ENCODE results near the gene THOP1. TPM values are rescaled to one million over a fixed set of nuclear protein-coding genes. Genes with fewer than 3 reads are reported as not detected.

The THOP1 gene
- total RNA-seq, 1 donor from 2014 or later = 105 TPM

DNA sequence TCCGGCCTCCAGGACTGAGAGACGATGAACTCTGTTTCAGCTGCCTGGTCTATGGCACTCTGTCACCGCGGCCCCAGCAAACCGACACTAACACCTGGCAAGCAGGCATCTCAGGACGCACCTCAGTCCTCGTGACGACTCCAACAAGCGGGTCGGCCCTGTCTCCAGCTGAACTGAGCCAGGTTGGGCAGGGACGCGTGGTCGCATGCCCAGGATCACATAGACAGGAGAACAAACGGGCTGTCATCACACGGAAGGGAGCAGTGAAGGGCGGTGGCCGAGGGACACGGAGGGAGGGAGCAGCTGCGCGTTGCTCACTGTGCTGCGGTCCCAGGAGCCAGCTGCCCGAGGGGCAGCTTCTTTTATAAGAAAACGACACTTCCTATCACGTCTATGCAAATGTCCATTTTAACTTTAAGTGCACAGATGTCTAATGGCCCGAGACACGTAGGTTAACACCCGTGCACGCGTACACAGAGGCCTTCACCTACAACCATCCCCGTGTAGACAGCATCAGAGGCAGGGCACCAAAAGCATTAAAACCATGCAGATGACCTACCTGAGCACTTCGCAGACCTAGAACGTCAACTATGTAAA is 11.1 kb upstream of the THOP1 start:
- Histone ChIP-seq H3K4me2 (no peak overlapping the region), H3F3A (ENCODE audit: low read depth) (no peaks in the 10 kb centered on the region), H3K79me2 (ENCODE audit: low read depth) (peaks cover 85% of the 10 kb centered on the region), H2AFZ (replicated peaks) (no peak overlapping the region), H3K36me3 (no peaks in the 10 kb centered on the region), H3K4me1 (no peaks in the 10 kb centered on the region), H3K9me3 (ENCODE audit: low read depth) (no peaks in the 10 kb centered on the region), H3K27ac (no peak overlapping the region), H3K27me3 (no peaks in the 10 kb centered on the region), H3K9ac (no peak overlapping the region), H3K4me3 (no peak overlapping the region), H4K20me1 (ENCODE audit: low read depth) (peaks cover 79% of the 10 kb centered on the region)
- H3K27me3 Mint-ChIP-seq (ENCODE audit: insufficient read depth, low read depth) = peaks cover 2% of the 10 kb centered on the region
- peaks cover 12% of the 10 kb centered on the region for H3K36me3 Mint-ChIP-seq
- no peak overlapping the region for H3K4me3 Mint-ChIP-seq
- TF ChIP-seq, protein P1, sequence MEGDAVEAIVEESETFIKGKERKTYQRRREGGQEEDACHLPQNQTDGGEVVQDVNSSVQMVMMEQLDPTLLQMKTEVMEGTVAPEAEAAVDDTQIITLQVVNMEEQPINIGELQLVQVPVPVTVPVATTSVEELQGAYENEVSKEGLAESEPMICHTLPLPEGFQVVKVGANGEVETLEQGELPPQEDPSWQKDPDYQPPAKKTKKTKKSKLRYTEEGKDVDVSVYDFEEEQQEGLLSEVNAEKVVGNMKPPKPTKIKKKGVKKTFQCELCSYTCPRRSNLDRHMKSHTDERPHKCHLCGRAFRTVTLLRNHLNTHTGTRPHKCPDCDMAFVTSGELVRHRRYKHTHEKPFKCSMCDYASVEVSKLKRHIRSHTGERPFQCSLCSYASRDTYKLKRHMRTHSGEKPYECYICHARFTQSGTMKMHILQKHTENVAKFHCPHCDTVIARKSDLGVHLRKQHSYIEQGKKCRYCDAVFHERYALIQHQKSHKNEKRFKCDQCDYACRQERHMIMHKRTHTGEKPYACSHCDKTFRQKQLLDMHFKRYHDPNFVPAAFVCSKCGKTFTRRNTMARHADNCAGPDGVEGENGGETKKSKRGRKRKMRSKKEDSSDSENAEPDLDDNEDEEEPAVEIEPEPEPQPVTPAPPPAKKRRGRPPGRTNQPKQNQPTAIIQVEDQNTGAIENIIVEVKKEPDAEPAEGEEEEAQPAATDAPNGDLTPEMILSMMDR (IDR thresholded peaks at IDR 0.05) = no peak
- TF ChIP-seq EZH2phosphoT487 (IDR thresholded peaks at IDR 0.05) (no peak), EZH2 (IDR thresholded peaks at IDR 0.05) (no peak)
- H3K9me3 Mint-ChIP-seq = no peaks in the 10 kb centered on the region
- H3K4me1 Mint-ChIP-seq = peaks cover 7% of the 10 kb centered on the region
- H3K27ac Mint-ChIP-seq = no peak overlapping the region
- no peak for DNase-seq (ENCODE audit: low spot score)

DNA sequence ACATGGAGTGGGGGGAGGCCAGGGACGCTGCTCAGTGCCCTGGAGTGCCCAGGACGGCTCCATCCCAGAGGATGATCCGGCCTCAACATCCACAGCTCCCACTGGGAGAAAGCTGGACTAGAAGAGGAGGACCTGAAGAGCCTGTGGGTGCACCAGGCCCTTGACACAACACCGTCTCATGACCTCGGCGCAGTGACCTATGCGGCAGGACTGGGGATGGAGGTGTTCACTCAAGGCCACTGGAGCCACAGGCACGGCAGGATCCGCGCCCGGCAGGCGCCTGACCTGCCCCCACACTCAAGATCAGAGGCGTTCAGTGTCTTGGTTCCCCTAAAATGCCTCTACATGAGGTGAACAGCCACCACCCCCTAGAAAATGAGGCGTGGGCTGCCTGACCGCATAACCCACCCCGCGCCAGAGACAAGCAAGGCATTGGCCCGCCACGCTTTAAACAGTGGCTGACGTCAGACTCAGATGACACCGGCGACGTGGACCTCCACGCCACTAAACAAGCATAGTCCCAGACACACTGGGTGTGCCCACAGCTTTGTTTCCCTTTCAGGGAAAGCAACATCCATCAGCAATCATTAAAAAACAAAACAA is 10.2 kb upstream of the THOP1 start:
- no peak overlapping the region for H3K4me3 ChIP-seq
- H4K20me1 ChIP-seq (ENCODE audit: low read depth) = peaks cover 83% of the 10 kb centered on the region
- H3K36me3 ChIP-seq = no peaks in the 10 kb centered on the region
- peaks cover 88% of the 10 kb centered on the region for H3K79me2 ChIP-seq (ENCODE audit: low read depth)
- DNase-seq (ENCODE audit: low spot score) = no peak
- no peak overlapping the region for H3K27ac ChIP-seq
- TF ChIP-seq, protein P1 (IDR thresholded peaks at IDR 0.05) = no peak
- no peak for TF ChIP-seq EZH2 (IDR thresholded peaks at IDR 0.05)
- no peak for TF ChIP-seq EZH2phosphoT487 (IDR thresholded peaks at IDR 0.05)
- H2AFZ ChIP-seq (replicated peaks) = no peak overlapping the region
- H3K9me3 ChIP-seq (ENCODE audit: low read depth) = no peaks in the 10 kb centered on the region
- no peaks in the 10 kb centered on the region for H3K4me1 ChIP-seq
- H3K4me2 ChIP-seq = no peak overlapping the region
- H3K9ac ChIP-seq = no peak overlapping the region
- Mint-ChIP-seq H3K4me1 (peaks cover 7% of the 10 kb centered on the region), H3K27ac (no peak overlapping the region), H3K27me3 (ENCODE audit: insufficient read depth, low read depth) (peaks cover 2% of the 10 kb centered on the region), H3K9me3 (no peaks in the 10 kb centered on the region), H3K36me3 (peaks cover 12% of the 10 kb centered on the region), H3K4me3 (no peak overlapping the region)
- H3K27me3 ChIP-seq = no peaks in the 10 kb centered on the region
- no peaks in the 10 kb centered on the region for H3F3A ChIP-seq (ENCODE audit: low read depth)

DNA sequence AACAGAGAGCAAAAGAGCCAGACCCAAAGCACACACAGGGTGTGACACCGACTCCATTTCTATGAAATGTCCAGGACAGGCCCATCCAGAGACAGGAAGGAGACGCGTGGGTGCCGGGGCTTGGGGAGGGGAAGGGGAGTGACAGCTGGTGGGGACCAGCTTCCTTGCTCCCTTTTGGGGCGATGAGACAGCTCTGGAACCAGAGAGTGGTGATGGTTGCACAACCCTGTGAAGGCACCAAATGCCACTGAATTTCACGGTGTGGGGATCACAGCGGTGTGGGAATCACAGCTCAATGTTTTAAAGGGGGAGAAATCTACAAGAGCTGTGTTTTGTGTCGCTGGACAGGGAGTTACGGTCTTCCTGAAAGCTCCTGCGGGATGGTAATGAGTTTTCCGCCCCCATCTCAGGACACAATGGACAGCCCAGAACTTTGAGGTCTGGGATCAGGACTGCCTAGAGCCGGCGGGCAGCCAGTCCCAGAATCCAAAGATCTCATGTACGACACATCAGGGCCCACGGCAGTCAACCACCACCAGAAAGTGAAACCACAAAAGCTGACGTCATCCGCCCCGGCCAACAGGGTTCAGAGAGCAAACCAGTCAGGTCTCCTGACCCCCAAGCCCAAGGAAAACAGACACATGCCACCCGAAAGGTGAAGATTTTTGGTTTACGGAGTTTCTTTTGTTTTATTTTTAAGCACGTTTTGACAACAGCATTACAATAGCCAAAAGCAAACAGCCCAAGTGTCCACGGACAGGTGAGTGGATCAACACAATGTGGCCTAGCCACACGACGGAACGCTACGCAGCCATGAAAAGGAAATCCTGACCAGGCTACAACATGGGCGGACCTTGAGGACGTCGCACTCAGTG is 9.5 kb upstream of the THOP1 start:
- Mint-ChIP-seq H3K4me1 (peaks cover 11% of the 10 kb centered on the region), H3K27me3 (ENCODE audit: insufficient read depth, low read depth) (peaks cover 2% of the 10 kb centered on the region), H3K27ac (no peak overlapping the region), H3K4me3 (no peak overlapping the region), H3K36me3 (peaks cover 12% of the 10 kb centered on the region), H3K9me3 (no peaks in the 10 kb centered on the region)
- no peak for DNase-seq (ENCODE audit: low spot score)
- peaks cover 88% of the 10 kb centered on the region for H3K79me2 ChIP-seq (ENCODE audit: low read depth)
- no peaks in the 10 kb centered on the region for H3K4me1 ChIP-seq
- H3K27ac ChIP-seq = no peak overlapping the region
- no peaks in the 10 kb centered on the region for H3K27me3 ChIP-seq
- no peaks in the 10 kb centered on the region for H3F3A ChIP-seq (ENCODE audit: low read depth)
- TF ChIP-seq, protein P1 (IDR thresholded peaks at IDR 0.05) = no peak
- TF ChIP-seq EZH2 (IDR thresholded peaks at IDR 0.05) = no peak
- TF ChIP-seq EZH2phosphoT487 (IDR thresholded peaks at IDR 0.05) = no peak
- no peaks in the 10 kb centered on the region for H3K9me3 ChIP-seq (ENCODE audit: low read depth)
- H3K36me3 ChIP-seq = no peaks in the 10 kb centered on the region
- no peak overlapping the region for H2AFZ ChIP-seq (replicated peaks)
- no peak overlapping the region for H3K4me3 ChIP-seq
- peaks cover 83% of the 10 kb centered on the region for H4K20me1 ChIP-seq (ENCODE audit: low read depth)
- peak overlapping the region; percentile 25 for H3K9ac ChIP-seq
- no peak overlapping the region for H3K4me2 ChIP-seq

All from neural progenitor cell (in vitro differentiated cells).